AG20443 (cell line): ENCODE measurements around the gene COQ5.
"Not testable (repeated sequence)": the region's sequence is repeated elsewhere in the genome, so short reads cannot be mapped to it uniquely, and the experiment has no call there.

ENCODE experiments used
- DNase-seq: peaks from one replicate; pipeline ENCODE4 v3.0.0; 2012; ENCODE audit warnings: low spot score, mixed read lengths

Gene COQ5

GRCh38 chr12:120528861-120529525, at the start of gene COQ5:
Gene COQ5, minus strand, starts transcription at chr12:120529158. Its CDS starts 17 bp downstream, at chr12:120529141.
- peak; percentile 91 for DNase-seq

- no peak for DNase-seq
These were observed 45.1 kb upstream of the COQ5 start for GRCh38 chr12:120574106-120574505.

GRCh38 chr12:120573560-120573959, 44.6 kb upstream of the COQ5 start:
- no peak for DNase-seq

GRCh38 chr12:120571299-120571698, 42.3 kb upstream of the COQ5 start:
- DNase-seq: no peak

- DNase-seq: no peak
These were observed 34.5 kb upstream of the COQ5 start for GRCh38 chr12:120563495-120563894.

- no peak for DNase-seq
These were observed 33.9 kb upstream of the COQ5 start for GRCh38 chr12:120562906-120563305.

- no peak for DNase-seq
These were observed 28.6 kb upstream of the COQ5 start for GRCh38 chr12:120557589-120557988.

- no peak for DNase-seq
These were observed 25.7 kb upstream of the COQ5 start for GRCh38 chr12:120554678-120555077.

GRCh38 chr12:120546050-120546386, 17.1 kb upstream of the COQ5 start:
- no peak for DNase-seq

GRCh38 chr12:120544691-120545090, 15.7 kb upstream of the COQ5 start:
- no peak for DNase-seq

GRCh38 chr12:120542166-120542565, 13.2 kb upstream of the COQ5 start:
- DNase-seq: no peak

- peak; percentile 29 for DNase-seq
These were observed 11.5 kb upstream of the COQ5 start for GRCh38 chr12:120540445-120540844.

- DNase-seq: peak; percentile 25
These were observed 10.3 kb upstream of the COQ5 start for GRCh38 chr12:120539303-120539702.

- peak; percentile 35 for DNase-seq
These were observed 9.6 kb upstream of the COQ5 start for GRCh38 chr12:120538281-120539156.

GRCh38 chr12:120537856-120538220, 8.9 kb upstream of the COQ5 start:
- DNase-seq: no peak

- no peak for DNase-seq
These were observed 7.3 kb upstream of the COQ5 start for GRCh38 chr12:120536064-120536791.

GRCh38 chr12:120534703-120535655, 6.0 kb upstream of the COQ5 start:
- DNase-seq: peak; percentile 70

GRCh38 chr12:120534203-120534702, 5.3 kb upstream of the COQ5 start, which contains the start of gene RNF10:
Gene RNF10, plus strand, starts transcription at chr12:120534356. Its CDS starts 456 bp downstream, at chr12:120534812.
- peak; percentile 92 for DNase-seq

- DNase-seq: no peak
These were observed 3.8 kb upstream of the COQ5 start for GRCh38 chr12:120532701-120533238.

GRCh38 chr12:120530418-120530761, 1.4 kb upstream of the COQ5 start:
- not testable (repeated sequence) for DNase-seq
